GM15510 (cell line): ENCODE results near the gene POU4F1.

ENCODE experiments used
- POLR2A ChIP-seq: IDR thresholded peaks from 3 replicates; pipeline ENCODE4 v1.6.1; 2011; ENCODE audit warnings: borderline replicate concordance; ENCODE audit not compliant: insufficient read length; ENCODE audit errors: extremely low read depth

The POU4F1 gene, protein sequence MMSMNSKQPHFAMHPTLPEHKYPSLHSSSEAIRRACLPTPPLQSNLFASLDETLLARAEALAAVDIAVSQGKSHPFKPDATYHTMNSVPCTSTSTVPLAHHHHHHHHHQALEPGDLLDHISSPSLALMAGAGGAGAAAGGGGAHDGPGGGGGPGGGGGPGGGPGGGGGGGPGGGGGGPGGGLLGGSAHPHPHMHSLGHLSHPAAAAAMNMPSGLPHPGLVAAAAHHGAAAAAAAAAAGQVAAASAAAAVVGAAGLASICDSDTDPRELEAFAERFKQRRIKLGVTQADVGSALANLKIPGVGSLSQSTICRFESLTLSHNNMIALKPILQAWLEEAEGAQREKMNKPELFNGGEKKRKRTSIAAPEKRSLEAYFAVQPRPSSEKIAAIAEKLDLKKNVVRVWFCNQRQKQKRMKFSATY

GRCh38 chr13:78603240-78603957 is at the start of gene POU4F1:
POU4F1 (minus strand) TSS chr13:78603552; CDS start chr13:78603326, 226 bp downstream.
- no peak for TF ChIP-seq POLR2A

GRCh38 chr13:78652651-78653050 is 49.3 kb upstream of the POU4F1 start:
- TF ChIP-seq POLR2A: no peak

DNA sequence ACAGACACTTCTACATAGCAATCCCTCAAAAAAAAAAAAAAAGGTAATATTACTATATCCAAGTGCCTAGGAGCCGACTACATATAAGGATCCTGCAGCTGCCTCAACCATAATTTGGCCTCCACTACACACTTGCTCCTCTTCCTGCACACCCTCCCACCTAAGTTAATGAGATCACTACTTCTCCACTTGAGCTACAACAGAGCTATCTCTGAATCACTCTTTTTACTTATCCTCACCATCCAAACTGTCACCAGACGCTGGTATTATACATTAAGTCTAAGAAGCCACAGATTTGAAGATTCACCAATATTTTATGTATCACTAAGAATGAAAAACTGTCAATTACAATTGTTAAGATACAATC is 47.3 kb upstream of the POU4F1 start:
- no peak for TF ChIP-seq POLR2A

DNA sequence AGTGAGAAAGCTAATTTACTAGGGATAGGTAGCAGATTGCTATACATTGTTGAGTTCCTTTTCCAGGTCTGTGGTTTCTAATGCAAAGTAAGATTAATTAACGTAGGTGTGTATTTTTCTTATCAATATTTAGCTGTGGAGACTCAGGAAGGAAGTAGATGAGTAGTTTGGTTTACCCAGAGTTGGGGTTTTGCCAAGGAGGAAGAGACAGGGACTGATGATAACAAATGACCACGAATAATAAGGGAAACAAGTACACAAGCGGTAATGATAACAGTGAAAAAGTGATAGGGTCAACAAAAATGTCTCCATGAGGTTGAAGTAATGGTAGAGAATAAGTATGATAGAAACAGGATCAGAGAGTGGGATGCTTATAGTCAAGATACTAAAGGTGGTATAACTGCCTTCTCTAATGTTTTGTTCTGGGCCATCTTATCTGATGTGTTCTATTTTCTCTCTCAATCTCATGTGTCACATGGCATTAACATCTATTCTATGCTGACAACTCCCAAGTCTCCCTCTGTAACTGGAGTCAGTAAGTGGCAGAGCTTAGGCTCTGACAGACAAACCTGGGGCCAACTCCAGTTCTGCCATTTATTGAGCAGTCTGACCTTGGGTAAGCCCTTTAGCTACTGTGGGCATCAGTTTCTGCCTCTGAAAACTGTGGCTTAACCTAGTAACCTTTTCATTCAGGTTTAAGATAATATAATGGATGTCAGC is 46.8 kb upstream of the POU4F1 start:
- TF ChIP-seq POLR2A: no peak

DNA sequence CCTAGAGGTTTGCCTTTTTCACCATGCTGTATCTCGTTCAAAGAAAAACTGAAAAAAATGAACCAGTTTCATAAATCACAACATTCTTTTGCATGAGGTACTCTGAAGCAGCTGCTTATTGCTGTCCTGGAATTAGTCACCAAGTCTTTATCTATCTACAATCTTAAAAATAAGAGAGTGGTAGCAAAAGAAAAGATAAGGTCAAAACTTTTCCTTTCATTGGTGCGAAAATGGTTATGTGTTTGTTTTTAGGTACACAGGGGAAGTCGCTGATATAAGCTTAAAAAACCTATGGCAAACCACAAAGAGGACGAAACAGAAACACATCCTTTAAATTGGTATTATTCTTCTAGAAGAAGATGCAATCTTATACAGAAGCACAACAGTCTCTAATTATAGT is 34.9 kb upstream of the POU4F1 start:
- no peak for TF ChIP-seq POLR2A

GRCh38 chr13:78636495-78636894 is 33.1 kb upstream of the POU4F1 start:
- no peak for TF ChIP-seq POLR2A

DNA sequence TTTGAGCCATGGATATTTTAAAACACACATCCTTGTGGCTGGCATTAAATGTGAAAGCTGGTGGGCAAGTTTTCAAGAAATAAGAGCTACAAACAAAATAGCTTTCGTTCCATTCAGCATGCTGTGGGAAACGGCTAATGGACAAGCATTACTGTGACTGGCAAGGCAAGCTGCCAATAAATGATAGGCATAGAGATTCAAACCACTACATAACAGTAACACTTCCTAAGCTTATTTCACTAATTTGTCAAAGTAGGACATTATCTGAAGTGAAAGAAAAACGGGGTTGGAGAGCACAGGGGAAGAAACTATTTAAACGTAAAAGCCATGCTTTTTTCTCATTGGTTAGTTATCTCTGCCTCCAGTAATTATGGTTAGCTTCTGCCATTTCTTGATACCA is 29.6 kb upstream of the POU4F1 start:
- TF ChIP-seq POLR2A: no peak

DNA sequence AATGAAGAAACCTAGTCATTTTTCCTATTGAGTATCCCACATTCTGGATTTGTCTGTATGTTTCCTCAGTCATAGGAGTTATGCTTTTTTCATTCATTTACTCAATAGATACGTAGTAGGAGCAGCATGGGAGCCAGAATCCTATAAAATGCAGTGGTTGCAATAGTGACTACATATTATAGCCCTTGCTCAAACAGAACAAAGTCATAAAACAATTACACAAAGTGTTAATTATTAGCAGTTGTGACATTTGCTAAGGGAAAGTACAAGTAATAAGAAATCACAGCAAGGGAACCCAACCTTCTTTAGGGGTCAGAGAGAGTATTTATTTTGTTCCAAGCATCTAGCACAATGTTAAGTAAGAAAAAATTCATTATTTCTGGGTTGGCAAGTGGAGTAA is 27.7 kb upstream of the POU4F1 start:
- TF ChIP-seq POLR2A: no peak

DNA sequence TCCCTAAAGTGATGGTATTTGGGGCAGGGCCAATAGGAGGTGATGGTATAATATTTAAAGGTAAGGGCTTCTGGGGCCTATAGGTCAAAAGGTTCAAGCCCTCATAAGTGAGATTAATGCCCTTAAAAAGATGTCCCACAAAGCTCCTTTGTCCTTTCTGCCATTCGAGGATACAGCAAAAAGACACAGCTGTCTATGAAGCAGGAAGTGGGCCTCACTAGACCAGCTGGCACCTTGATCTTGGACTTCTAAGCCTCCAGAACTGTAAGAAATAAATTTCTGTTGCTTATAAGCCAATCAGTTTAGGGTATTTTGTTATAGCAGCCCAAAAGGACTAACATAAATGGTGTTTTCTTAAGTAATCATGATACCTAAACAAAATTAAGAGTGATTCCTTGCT is 27.2 kb upstream of the POU4F1 start:
- TF ChIP-seq POLR2A: no peak

DNA sequence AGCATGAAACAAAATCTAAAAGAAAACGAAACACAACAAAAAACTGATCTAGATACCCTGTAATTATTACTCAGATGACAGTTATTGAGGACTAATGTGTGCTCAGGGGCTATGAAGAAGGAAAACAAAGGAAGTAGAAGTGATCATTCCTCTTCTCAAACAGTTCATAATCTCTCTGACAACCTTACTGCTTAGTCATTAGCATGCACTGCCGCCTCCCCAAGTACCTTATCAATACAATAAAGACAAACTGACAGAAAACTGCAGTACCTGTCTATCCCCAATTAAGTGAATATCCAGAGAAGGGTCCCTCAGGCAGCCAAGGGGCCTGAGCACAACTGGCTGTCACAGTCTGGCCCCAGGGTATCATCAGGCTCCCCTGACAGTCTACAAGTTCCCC is 22.0 kb upstream of the POU4F1 start:
- TF ChIP-seq POLR2A: no peak

GRCh38 chr13:78623132-78623531 is 19.8 kb upstream of the POU4F1 start:
- no peak for TF ChIP-seq POLR2A

DNA sequence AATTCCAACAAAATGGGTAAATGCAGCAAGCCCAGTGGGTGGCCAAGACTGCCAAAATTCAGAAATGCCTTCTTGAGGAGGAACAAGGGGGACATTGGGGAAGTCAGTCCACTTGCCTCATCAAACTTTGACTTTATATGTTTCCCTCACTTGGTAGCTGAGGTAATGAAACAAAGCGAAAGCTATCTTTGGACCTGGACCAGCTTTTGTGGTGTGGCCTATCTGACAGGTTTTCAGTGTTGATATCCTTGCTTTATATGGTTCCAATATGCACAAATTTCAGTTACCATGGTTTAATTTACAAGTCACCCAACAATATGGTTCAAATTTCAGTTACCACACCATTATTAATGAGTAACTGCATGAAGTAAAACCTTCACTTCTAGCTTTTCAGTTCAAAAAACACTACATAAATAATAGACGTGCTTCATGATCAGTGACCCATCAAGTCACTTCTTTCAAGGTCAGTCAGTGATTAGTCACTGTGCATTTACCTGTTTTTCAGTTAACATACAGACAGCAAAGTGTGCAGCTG is 17.7 kb upstream of the POU4F1 start:
- no peak for TF ChIP-seq POLR2A

- no peak for TF ChIP-seq POLR2A
Observed at GRCh38 chr13:78618411-78618810, 15.1 kb upstream of the POU4F1 start.

GRCh38 chr13:78611040-78611439 is 7.7 kb upstream of the POU4F1 start:
- TF ChIP-seq POLR2A: no peak

- no peak for TF ChIP-seq POLR2A
Observed at GRCh38 chr13:78610381-78610883, 7.1 kb upstream of the POU4F1 start.
